ENCODE measurements around the gene PLOD2. TPM values are rescaled to one million over a fixed set of nuclear protein-coding genes. Genes with fewer than 3 reads are reported as not detected.

The PLOD2 gene
- total RNA-seq, 2 experiments from 2014 or later: not detected

- POLR2A ChIA-PET: no interaction called here
- ATAC-seq (ENCODE audit: poor library complexity) (no peak), DNase-seq (no peak)
- Mint-ChIP-seq H3K27ac (no peak overlapping the region), H3K36me3 (ENCODE audit: low read depth) (no peaks in the 10 kb centered on the region), H3K9me3 (no peaks in the 10 kb centered on the region), H3K4me3 (no peak overlapping the region), H3K27me3 (no peaks in the 10 kb centered on the region), H3K4me1 (ENCODE audit: low read depth) (no peaks in the 10 kb centered on the region)
- Histone ChIP-seq H3K4me3 (ENCODE audit: low read length) (no peak overlapping the region), H3K4me1 (ENCODE audit: insufficient read depth, low read length) (no peaks in the 10 kb centered on the region), H3K27me3 (ENCODE audit: control insufficient read depth in 1 of 2, insufficient read depth in 2 of 2, low read length in 2 of 2) (no peaks in the 10 kb centered on the region), H3K27ac (ENCODE audit: low read depth in 1 of 2, low read length in 2 of 2) (no peak overlapping the region), H3K9me3 (ENCODE audit: control insufficient read depth in 1 of 2, insufficient read depth in 1 of 2, low read length in 2 of 2) (no peaks in the 10 kb centered on the region), H3K36me3 (ENCODE audit: insufficient read depth, low read length) (no peaks in the 10 kb centered on the region)
- intact Hi-C loops (cut with DNase I, micrococcal nuclease): no loop called here
- no peak for TF ChIP-seq CTCF (IDR thresholded peaks at IDR 0.05)
- CTCF ChIA-PET: interaction anchor here (1.2 kb wide), 1 partner anchor 12 kb away, joined by 3 read pairs; no protein-coding TSS in a partner anchor
Observed at GRCh38 chr3:146104068-146104467, 56.9 kb downstream of the PLOD2 start.

GRCh38 chr3:146102885-146103284 lies 58.1 kb downstream of the PLOD2 start:
- H3K27ac Mint-ChIP-seq: no peak overlapping the region
- H3K27me3 ChIP-seq (ENCODE audit: control insufficient read depth in 1 of 2, insufficient read depth in 2 of 2, low read length in 2 of 2): no peaks in the 10 kb centered on the region
- H3K4me1 Mint-ChIP-seq (ENCODE audit: low read depth): no peaks in the 10 kb centered on the region
- ChIA-PET CTCF (no interaction called here), POLR2A (no interaction called here)
- no peaks in the 10 kb centered on the region for H3K36me3 ChIP-seq (ENCODE audit: insufficient read depth, low read length)
- TF ChIP-seq CTCF (IDR thresholded peaks at IDR 0.05): no peak
- H3K9me3 ChIP-seq (ENCODE audit: control insufficient read depth in 1 of 2, insufficient read depth in 1 of 2, low read length in 2 of 2): no peaks in the 10 kb centered on the region
- DNase-seq (no peak), ATAC-seq (ENCODE audit: poor library complexity) (no peak)
- no peak overlapping the region for H3K4me3 ChIP-seq (ENCODE audit: low read length)
- no peaks in the 10 kb centered on the region for H3K27me3 Mint-ChIP-seq
- no peaks in the 10 kb centered on the region for H3K4me1 ChIP-seq (ENCODE audit: insufficient read depth, low read length)
- no peak overlapping the region for H3K4me3 Mint-ChIP-seq
- H3K36me3 Mint-ChIP-seq (ENCODE audit: low read depth): no peaks in the 10 kb centered on the region
- H3K9me3 Mint-ChIP-seq: no peaks in the 10 kb centered on the region
- H3K27ac ChIP-seq (ENCODE audit: low read depth in 1 of 2, low read length in 2 of 2): no peak overlapping the region
- intact Hi-C loops (cut with DNase I, micrococcal nuclease): no loop called here

- Histone ChIP-seq H3K27me3 (ENCODE audit: control insufficient read depth in 1 of 2, insufficient read depth in 2 of 2, low read length in 2 of 2) (no peaks in the 10 kb centered on the region), H3K36me3 (ENCODE audit: insufficient read depth, low read length) (no peaks in the 10 kb centered on the region), H3K4me3 (ENCODE audit: low read length) (no peak overlapping the region), H3K27ac (ENCODE audit: low read depth in 1 of 2, low read length in 2 of 2) (no peak overlapping the region), H3K9me3 (ENCODE audit: control insufficient read depth in 1 of 2, insufficient read depth in 1 of 2, low read length in 2 of 2) (no peaks in the 10 kb centered on the region), H3K4me1 (ENCODE audit: insufficient read depth, low read length) (no peaks in the 10 kb centered on the region)
- H3K27me3 Mint-ChIP-seq: no peaks in the 10 kb centered on the region
- no peaks in the 10 kb centered on the region for H3K36me3 Mint-ChIP-seq (ENCODE audit: low read depth)
- TF ChIP-seq CTCF (IDR thresholded peaks at IDR 0.05): no peak
- DNase-seq (no peak), ATAC-seq (ENCODE audit: poor library complexity) (no peak)
- H3K27ac Mint-ChIP-seq: no peak overlapping the region
- ChIA-PET CTCF (no interaction called here), POLR2A (no interaction called here)
- no peak overlapping the region for H3K4me3 Mint-ChIP-seq
- intact Hi-C loops (cut with DNase I, micrococcal nuclease): no loop called here
- H3K4me1 Mint-ChIP-seq (ENCODE audit: low read depth): no peaks in the 10 kb centered on the region
- H3K9me3 Mint-ChIP-seq: no peaks in the 10 kb centered on the region
Observed at GRCh38 chr3:146101538-146101937, 59.4 kb downstream of the PLOD2 start.
